HG03521 (cell line): ENCODE results near the gene GNAI2.

Experiments
- ATAC-seq: cut with Tn5 transposase; IDR thresholded peaks from one replicate; pipeline ENCODE4 v1.9.1; 2021; ENCODE audit warnings: mild to moderate bottlenecking, moderate library complexity; ENCODE audit not compliant: unreplicated experiment

Gene GNAI2

DNA sequence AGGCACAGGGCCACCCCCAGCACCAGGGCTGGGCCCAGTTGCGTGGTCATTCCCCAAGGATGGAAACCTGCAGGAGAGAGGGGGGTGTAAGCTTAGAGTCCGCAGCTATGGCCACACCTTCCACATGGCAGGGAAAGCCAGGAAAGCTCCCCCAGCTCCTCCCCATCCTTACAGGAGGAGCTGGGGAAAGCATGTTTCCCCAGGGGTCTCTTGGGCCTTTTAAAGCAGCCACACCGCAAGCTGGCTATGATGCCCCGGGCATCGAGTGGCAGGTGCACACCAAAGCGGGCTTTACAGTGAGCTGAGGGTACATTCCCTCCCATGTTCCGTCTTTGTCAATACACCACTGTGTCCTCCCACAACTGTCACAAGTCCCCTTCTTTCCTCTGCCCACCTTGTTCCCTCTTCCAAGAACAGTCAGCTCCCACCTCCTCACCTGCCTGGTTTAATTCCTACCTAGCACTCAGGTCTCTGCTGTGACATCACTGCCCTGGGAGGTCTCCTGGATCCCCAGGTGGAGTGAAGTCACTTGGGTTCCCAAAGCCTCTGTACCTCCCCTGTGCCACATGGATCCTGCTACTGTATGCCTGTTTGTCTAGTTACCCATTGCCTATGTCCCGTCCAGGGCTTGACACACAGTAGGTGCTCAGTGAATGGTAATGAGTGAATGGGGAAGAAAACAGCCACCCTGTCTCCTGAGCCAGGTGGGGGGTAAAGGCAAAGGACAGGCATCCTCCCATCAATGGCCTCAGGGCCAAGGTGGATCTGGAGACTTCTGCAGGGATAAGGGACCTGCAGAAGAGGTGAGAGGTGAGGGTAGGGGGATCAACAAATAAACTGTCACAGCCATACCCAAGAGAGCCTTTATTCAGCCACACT is 59.8 kb downstream of the GNAI2 start:
- ATAC-seq, result no peak

GRCh38 chr3:50296721-50297383 is 60.8 kb downstream of the GNAI2 start:
- ATAC-seq, result no peak

DNA sequence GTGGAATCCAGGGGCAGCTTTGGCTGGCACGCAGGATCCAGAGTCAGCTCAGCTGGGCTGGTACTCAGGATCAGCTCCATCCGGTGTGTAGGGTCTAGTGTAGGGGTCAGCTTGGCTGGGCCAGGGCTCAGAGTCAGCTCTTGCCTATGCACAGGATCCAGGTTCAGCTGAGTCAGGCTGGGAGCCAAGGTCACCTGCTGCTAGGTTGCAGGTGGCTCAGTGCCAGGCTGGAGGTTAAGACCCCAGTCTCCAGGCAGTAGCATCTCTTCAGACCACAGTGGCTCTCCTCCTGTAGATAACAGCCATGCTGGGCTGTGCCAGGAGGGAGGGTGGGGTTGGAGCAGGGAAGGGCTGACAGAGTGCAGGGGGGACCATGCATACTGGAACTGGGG is 61.4 kb downstream of the GNAI2 start:
- ATAC-seq, result no peak

DNA sequence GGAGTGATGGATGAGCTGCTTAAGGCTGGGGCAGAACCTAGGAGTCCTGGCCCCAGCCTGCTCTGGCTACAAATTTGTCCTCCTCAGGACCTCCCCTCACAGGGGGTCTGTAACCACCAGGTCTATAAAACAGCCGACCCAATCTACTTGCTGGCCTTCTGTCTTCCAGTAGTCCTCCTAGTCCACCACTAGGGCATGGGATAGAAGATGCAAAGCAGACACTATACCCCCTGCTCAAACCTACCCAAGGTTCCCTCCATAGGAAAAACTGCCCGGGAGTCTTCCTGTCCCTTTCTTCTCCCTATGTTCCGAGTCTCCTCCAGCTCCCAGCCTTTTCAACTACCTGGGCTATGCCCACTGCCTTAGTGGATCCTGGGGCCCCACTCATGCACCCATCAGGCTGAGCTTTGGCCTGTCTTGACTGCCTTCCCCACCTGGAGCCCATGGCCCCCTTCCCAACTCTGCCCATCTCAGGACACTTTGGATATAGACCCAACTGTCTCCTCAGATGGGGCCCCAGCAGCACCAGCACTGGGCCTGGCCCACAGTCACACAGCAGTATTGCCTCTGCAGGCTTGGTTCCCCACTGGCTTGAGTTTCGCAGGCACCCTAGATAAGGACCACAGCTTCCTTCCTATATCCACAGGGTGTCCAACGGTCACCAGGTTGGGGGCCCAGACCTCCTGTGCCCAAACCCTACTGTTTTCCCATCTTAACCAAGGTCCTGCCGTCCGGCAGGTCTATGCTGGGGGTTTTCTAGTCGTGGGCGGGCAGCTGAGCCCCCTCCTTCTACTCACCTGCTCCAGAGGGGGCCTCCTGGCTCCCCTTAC is 62.1 kb downstream of the GNAI2 start:
- no peak for ATAC-seq

GRCh38 chr3:50298836-50299637 is 63.0 kb downstream of the GNAI2 start, which contains the start of the genes HYAL3 and NAA80:
Gene HYAL3, minus strand, starts transcription at chr3:50299405. Its CDS starts 3,803 bp downstream, at chr3:50295602.
Gene NAA80, minus strand, starts transcription at chr3:50299405. Its CDS starts 1,942 bp downstream, at chr3:50297463.
- ATAC-seq, result peak; percentile 82

DNA sequence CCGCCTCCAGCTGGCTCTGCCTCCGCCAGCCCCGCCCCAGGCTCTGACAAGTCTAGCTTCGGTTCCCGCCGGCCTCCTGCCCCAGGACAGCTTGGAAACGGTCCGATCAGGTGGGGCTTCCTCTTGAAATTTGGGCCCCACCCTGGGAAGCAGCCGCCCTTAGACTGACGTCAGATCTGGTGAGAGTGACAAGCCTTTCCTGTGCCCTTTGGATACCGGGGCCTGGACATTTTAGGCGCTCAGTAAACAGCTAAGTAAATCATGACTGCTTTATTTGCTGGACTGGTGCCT is 63.6 kb downstream of the GNAI2 start:
- ATAC-seq, result no peak

- ATAC-seq, result no peak
Measured at GRCh38 chr3:50299929-50300680, 64.1 kb downstream of the GNAI2 start.

- ATAC-seq, result no peak
Measured at GRCh38 chr3:50300681-50301254, 64.8 kb downstream of the GNAI2 start.

DNA sequence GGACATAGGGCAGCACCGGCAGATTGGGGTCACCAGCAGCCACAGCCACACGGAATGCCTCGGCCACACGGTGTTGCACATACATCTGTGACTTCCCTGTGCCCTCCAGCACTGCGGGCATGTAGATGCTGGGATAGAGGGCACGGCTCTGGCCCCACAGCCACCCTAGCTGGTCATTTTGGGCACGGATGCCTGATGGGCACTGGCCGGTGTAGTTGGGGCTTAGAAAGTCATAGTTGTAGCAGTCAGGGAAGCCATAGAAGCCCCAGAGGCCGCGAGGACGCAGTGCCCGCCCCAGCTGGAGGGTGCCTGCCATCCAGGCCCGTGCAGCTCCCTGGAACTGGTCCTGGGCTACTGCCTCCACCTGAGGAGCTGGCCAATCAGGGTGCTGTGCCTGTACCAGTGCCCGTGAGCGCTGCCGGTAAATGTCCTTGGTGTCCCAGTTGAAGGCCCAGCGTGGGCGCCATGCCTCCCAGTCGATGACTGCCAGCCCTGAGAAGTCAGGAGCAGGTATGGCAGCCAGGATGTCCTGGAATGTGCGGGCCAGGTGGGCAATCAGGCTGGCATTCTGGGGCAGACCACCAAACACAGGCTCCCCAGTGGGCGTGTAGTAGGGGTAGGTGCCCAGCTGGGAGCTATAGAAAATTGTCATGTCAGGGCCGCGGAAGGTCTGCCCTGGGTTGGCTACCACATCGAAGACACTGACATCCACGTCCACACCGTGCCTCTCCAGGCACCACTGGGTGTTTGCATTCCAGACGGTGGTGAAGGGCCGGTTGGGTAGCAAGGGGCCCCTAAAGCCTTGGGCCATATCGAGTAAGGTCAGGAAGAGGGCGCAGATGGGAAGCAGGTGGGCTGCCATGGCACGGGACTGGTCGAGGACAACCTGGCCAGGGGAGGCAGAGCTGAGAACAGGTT is 66.3 kb downstream of the GNAI2 start:
- no peak for ATAC-seq

DNA sequence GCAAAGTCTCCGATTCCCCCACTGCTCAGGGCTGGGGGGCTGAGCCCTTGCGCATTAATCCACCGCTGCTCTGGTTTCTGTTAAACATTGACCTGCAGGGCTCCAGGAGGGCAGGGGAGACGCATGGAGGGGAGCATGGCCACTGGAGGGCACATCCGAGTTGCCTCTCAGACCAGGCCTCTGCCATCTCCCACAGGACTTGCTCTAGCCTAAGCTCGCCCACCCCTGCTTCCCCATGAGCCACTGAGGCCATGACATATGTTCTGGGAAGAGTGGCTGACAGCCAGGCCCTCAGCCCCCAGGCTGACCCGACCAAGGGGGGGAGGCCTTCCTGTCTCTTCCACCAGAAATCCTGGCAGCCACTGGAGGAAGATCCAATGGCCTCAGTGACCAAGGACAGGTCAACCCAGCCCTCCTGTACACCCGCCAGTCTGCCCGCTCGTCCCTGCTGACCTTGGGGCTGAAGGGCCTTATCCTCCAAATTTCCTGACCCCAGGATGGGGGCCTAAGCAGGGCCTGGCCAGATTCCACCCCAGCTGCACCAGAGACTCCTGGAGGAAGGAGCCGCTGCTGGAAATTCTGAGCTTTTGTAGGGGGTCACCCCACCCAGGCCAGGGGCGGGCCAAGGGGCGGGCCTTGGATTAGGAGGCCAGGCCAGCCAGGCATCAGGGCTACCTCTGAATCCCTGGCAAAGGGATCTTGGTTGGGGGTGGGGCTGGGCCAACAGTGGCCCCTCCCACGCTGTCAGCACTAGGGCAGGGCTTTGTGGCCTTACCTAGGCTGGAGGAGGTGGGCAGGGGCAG is 67.2 kb downstream of the GNAI2 start, which contains the start of gene HYAL1:
HYAL1 (minus strand) TSS at position 562 of the 803 bp plus-strand sequence. CDS start 618 bp downstream, outside the sequence.
- no peak for ATAC-seq

- no peak for ATAC-seq
Measured at GRCh38 chr3:50304601-50305000, 68.6 kb downstream of the GNAI2 start.
